Vagina (tissue), 2 donors: ENCODE results near the gene FGFBP1.

Experiments
- CTCF ChIP-seq, 3 experiments: fragments of 450-650 bp in 2 of 3; fragments of 200-600 bp in 1 of 3; sonication (generic) in 1 of 3; IDR thresholded peaks; one replicate each; pipeline ENCODE4 v1.5.1; 2017 to 2019; ENCODE audit warnings: antibody characterized with exemption in 3 of 3, mild to moderate bottlenecking in 2 of 3, moderate library complexity in 2 of 3
- POLR2AphosphoS5 ChIP-seq, 2 donors: sonication (generic); formaldehyde crosslinking; IDR thresholded peaks; one replicate each; pipeline ENCODE4 v1.9.0; 2017; ENCODE audit warnings: antibody characterized with exemption in 2 of 2, mild to moderate bottlenecking in 2 of 2, low read depth in 1 of 2; ENCODE audit not compliant: insufficient read depth in 1 of 2

DNA sequence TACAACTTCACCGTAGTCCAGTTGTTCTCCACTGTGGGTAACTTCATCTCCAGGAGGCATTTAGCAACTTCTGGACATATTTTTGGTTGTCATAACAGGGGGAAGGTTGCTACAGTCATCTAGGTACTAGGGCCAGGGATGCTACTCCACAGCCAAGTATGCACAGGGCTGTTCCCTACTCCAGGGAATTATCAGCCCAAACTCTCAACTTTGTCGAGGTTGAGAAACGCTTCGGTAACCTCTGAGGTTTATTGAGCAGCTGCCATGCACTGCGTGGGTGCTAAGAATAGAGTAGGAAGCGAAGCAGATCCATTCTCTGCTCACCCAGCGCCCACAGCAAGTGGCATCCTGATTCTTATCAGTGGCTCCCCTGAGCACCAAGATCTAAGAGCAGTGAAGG lies 8.2 kb downstream of the FGFBP1 start:
- TF ChIP-seq CTCF (IDR thresholded peaks at IDR 0.05): no peak
- TF ChIP-seq POLR2AphosphoS5 (IDR thresholded peaks at IDR 0.05; ENCODE audit: insufficient read depth in 1 of 2, low read depth in 1 of 2): no peak
